ENCODE results near the gene SDK1.

SDK1 gene

GRCh38 chr7:3434611-3435010, 133.6 kb downstream of the SDK1 start:
- H2BK12ac ChIP-seq (ENCODE audit: low read length in 2 of 2): no peak overlapping the region
- H3K23ac ChIP-seq (ENCODE audit: low read length in 2 of 2): no peak overlapping the region
- H2AK5ac ChIP-seq (ENCODE audit: low read length, severe bottlenecking): no peak overlapping the region
- H3K9me3 ChIP-seq (ENCODE audit: control insufficient read depth, low read length): no peaks in the 10 kb centered on the region
- 86% methylated on average over 2 of the region's 4 CpGs for WGBS
- H3K27me3 ChIP-seq (ENCODE audit: control insufficient read depth in 1 of 2, insufficient read depth in 1 of 2, low read length in 2 of 2): no peaks in the 10 kb centered on the region
- H3K36me3 ChIP-seq (ENCODE audit: control insufficient read depth in 1 of 2, insufficient read depth in 2 of 2, low read depth in 1 of 2, low read length in 2 of 2): no peaks in the 10 kb centered on the region
- no peak overlapping the region for H3K4me3 ChIP-seq (ENCODE audit: insufficient read depth in 1 of 2, low read depth in 1 of 2, low read length in 2 of 2)
- DNase-seq: no peak
- no peak overlapping the region for H3K18ac ChIP-seq (ENCODE audit: low read depth in 1 of 2, low read length in 2 of 2)
- H2BK5ac ChIP-seq (ENCODE audit: low read depth, low read length, poor library complexity, severe bottlenecking): no peak overlapping the region
- H2AFZ ChIP-seq (ENCODE audit: low read depth, low read length): no peak overlapping the region
- no peak overlapping the region for H3K4ac ChIP-seq (ENCODE audit: low read depth in 1 of 2, low read length in 2 of 2)
- H2BK15ac ChIP-seq (ENCODE audit: low read depth, poor library complexity, severe bottlenecking): no peak overlapping the region
- no peak overlapping the region for H3K14ac ChIP-seq (ENCODE audit: low read length in 2 of 2)
- H3K79me1 ChIP-seq (replicated peaks; ENCODE audit: low read length, poor library complexity, severe bottlenecking): peaks cover 2% of the 10 kb centered on the region
- H3K4me1 ChIP-seq (ENCODE audit: control insufficient read depth, insufficient read depth, low read depth, low read length): peaks cover 12% of the 10 kb centered on the region
- no peak overlapping the region for H2BK120ac ChIP-seq (ENCODE audit: low read depth, low read length)
- H4K91ac ChIP-seq (ENCODE audit: low read length): no peak overlapping the region
- H3K9ac ChIP-seq (ENCODE audit: low read length): no peak overlapping the region
- no peak overlapping the region for H3K4me2 ChIP-seq (ENCODE audit: low read length, poor library complexity, severe bottlenecking)
- H4K8ac ChIP-seq (ENCODE audit: low read length): no peak overlapping the region
- H3K27ac ChIP-seq (ENCODE audit: low read length, poor library complexity, severe bottlenecking): no peak overlapping the region

GRCh38 chr7:3436112-3436511, 135.1 kb downstream of the SDK1 start:
- H3K23ac ChIP-seq (ENCODE audit: low read length in 2 of 2): no peak overlapping the region
- H3K9me3 ChIP-seq (ENCODE audit: control insufficient read depth, low read length): no peaks in the 10 kb centered on the region
- H3K4me2 ChIP-seq (ENCODE audit: low read length, poor library complexity, severe bottlenecking): no peak overlapping the region
- no peak for DNase-seq
- H3K4me3 ChIP-seq (ENCODE audit: insufficient read depth in 1 of 2, low read depth in 1 of 2, low read length in 2 of 2): no peak overlapping the region
- no peak overlapping the region for H2AK5ac ChIP-seq (ENCODE audit: low read length, severe bottlenecking)
- no peak overlapping the region for H3K9ac ChIP-seq (ENCODE audit: low read length)
- H3K36me3 ChIP-seq (ENCODE audit: control insufficient read depth in 1 of 2, insufficient read depth in 2 of 2, low read depth in 1 of 2, low read length in 2 of 2): no peaks in the 10 kb centered on the region
- no peak overlapping the region for H3K18ac ChIP-seq (ENCODE audit: low read depth in 1 of 2, low read length in 2 of 2)
- no peak overlapping the region for H2BK120ac ChIP-seq (ENCODE audit: low read depth, low read length)
- H2BK12ac ChIP-seq (ENCODE audit: low read length in 2 of 2): no peak overlapping the region
- no peak overlapping the region for H3K4ac ChIP-seq (ENCODE audit: low read depth in 1 of 2, low read length in 2 of 2)
- no peak overlapping the region for H3K27ac ChIP-seq (ENCODE audit: low read length, poor library complexity, severe bottlenecking)
- no peak overlapping the region for H3K14ac ChIP-seq (ENCODE audit: low read length in 2 of 2)
- H3K79me1 ChIP-seq (replicated peaks; ENCODE audit: low read length, poor library complexity, severe bottlenecking): peaks cover 7% of the 10 kb centered on the region
- WGBS: no CpG with 5 or more reads among the region's 2 CpGs
- H2AFZ ChIP-seq (ENCODE audit: low read depth, low read length): no peak overlapping the region
- H3K4me1 ChIP-seq (ENCODE audit: control insufficient read depth, insufficient read depth, low read depth, low read length): peaks cover 8% of the 10 kb centered on the region
- no peak overlapping the region for H4K91ac ChIP-seq (ENCODE audit: low read length)
- H3K27me3 ChIP-seq (ENCODE audit: control insufficient read depth in 1 of 2, insufficient read depth in 1 of 2, low read length in 2 of 2): no peaks in the 10 kb centered on the region
- no peak overlapping the region for H2BK5ac ChIP-seq (ENCODE audit: low read depth, low read length, poor library complexity, severe bottlenecking)
- no peak overlapping the region for H2BK15ac ChIP-seq (ENCODE audit: low read depth, poor library complexity, severe bottlenecking)
- no peak overlapping the region for H4K8ac ChIP-seq (ENCODE audit: low read length)

DNA sequence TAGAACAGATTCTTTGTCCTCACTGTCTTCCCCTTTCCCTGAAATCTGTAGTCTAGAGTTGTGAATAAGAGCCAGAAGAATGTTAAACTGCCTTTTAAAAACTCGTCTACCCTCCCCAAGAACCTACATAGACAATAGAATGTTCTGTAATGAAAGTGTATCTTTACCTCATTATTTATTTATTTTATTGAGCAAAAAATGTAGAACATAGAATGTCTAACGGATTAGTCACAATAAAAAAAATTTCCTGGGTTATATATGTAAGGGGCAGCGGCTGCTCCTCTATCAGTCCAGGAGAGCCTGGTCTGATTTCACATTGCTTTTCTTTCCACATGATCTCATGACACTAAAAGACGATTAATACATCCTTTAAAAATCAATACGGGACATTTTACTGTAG, 135.7 kb downstream of the SDK1 start:
- Histone ChIP-seq H4K91ac (ENCODE audit: low read length) (no peak overlapping the region), H3K4me3 (ENCODE audit: insufficient read depth in 1 of 2, low read depth in 1 of 2, low read length in 2 of 2) (no peak overlapping the region), H3K4me2 (ENCODE audit: low read length, poor library complexity, severe bottlenecking) (no peak overlapping the region), H3K23ac (ENCODE audit: low read length in 2 of 2) (no peak overlapping the region), H2BK5ac (ENCODE audit: low read depth, low read length, poor library complexity, severe bottlenecking) (no peak overlapping the region), H2BK15ac (ENCODE audit: low read depth, poor library complexity, severe bottlenecking) (no peak overlapping the region), H3K4ac (ENCODE audit: low read depth in 1 of 2, low read length in 2 of 2) (no peak overlapping the region), H3K9ac (ENCODE audit: low read length) (no peak overlapping the region), H3K18ac (ENCODE audit: low read depth in 1 of 2, low read length in 2 of 2) (no peak overlapping the region), H2BK12ac (ENCODE audit: low read length in 2 of 2) (no peak overlapping the region), H4K8ac (ENCODE audit: low read length) (no peak overlapping the region), H2BK120ac (ENCODE audit: low read depth, low read length) (no peak overlapping the region), H3K9me3 (ENCODE audit: control insufficient read depth, low read length) (no peaks in the 10 kb centered on the region), H3K14ac (ENCODE audit: low read length in 2 of 2) (no peak overlapping the region), H3K4me1 (ENCODE audit: control insufficient read depth, insufficient read depth, low read depth, low read length) (peaks cover 8% of the 10 kb centered on the region), H2AFZ (ENCODE audit: low read depth, low read length) (no peak overlapping the region), H3K27me3 (ENCODE audit: control insufficient read depth in 1 of 2, insufficient read depth in 1 of 2, low read length in 2 of 2) (no peaks in the 10 kb centered on the region), H3K36me3 (ENCODE audit: control insufficient read depth in 1 of 2, insufficient read depth in 2 of 2, low read depth in 1 of 2, low read length in 2 of 2) (no peaks in the 10 kb centered on the region), H3K79me1 (replicated peaks; ENCODE audit: low read length, poor library complexity, severe bottlenecking) (peaks cover 8% of the 10 kb centered on the region), H3K27ac (ENCODE audit: low read length, poor library complexity, severe bottlenecking) (peak overlapping the region; percentile 61), H2AK5ac (ENCODE audit: low read length, severe bottlenecking) (no peak overlapping the region)
- DNase-seq: peak; percentile 59
- 0% methylated on average over 2 of the region's 5 CpGs for WGBS

DNA sequence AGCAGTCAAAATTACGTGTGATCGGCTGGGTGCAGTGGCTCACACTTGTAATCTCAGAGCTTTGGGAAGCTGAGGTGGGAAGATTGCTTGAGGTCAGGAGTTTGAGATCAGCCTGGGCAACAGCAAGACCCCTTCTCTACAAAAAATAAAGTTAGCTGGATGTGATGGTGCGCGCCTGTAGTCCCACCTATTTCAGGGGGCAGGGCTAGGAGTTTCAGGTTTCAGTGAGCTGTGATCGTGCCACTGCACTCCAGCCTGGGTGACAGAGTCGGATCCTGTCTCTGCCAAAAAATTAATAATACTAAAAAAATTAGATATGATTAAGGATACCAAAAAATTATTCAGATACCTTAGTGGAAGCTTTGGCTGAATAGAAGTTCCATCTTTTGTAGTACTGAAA, 136.4 kb downstream of the SDK1 start:
- H3K4me2 ChIP-seq (ENCODE audit: low read length, poor library complexity, severe bottlenecking): peak overlapping the region; percentile 79
- no peak overlapping the region for H2AFZ ChIP-seq (ENCODE audit: low read depth, low read length)
- H3K36me3 ChIP-seq (ENCODE audit: control insufficient read depth in 1 of 2, insufficient read depth in 2 of 2, low read depth in 1 of 2, low read length in 2 of 2): no peaks in the 10 kb centered on the region
- peaks cover 8% of the 10 kb centered on the region for H3K4me1 ChIP-seq (ENCODE audit: control insufficient read depth, insufficient read depth, low read depth, low read length)
- peaks cover 10% of the 10 kb centered on the region for H3K79me1 ChIP-seq (replicated peaks; ENCODE audit: low read length, poor library complexity, severe bottlenecking)
- no peak overlapping the region for H2BK5ac ChIP-seq (ENCODE audit: low read depth, low read length, poor library complexity, severe bottlenecking)
- no peaks in the 10 kb centered on the region for H3K9me3 ChIP-seq (ENCODE audit: control insufficient read depth, low read length)
- no peak overlapping the region for H3K4ac ChIP-seq (ENCODE audit: low read depth in 1 of 2, low read length in 2 of 2)
- H4K91ac ChIP-seq (ENCODE audit: low read length): peak overlapping the region; percentile 36
- no peak overlapping the region for H3K4me3 ChIP-seq (ENCODE audit: insufficient read depth in 1 of 2, low read depth in 1 of 2, low read length in 2 of 2)
- no peak overlapping the region for H3K23ac ChIP-seq (ENCODE audit: low read length in 2 of 2)
- no peak overlapping the region for H2BK12ac ChIP-seq (ENCODE audit: low read length in 2 of 2)
- H3K27ac ChIP-seq (ENCODE audit: low read length, poor library complexity, severe bottlenecking): peak overlapping the region; percentile 61
- no peak for DNase-seq
- H2BK15ac ChIP-seq (ENCODE audit: low read depth, poor library complexity, severe bottlenecking): peak overlapping the region; percentile 50
- no peak overlapping the region for H3K14ac ChIP-seq (ENCODE audit: low read length in 2 of 2)
- no peaks in the 10 kb centered on the region for H3K27me3 ChIP-seq (ENCODE audit: control insufficient read depth in 1 of 2, insufficient read depth in 1 of 2, low read length in 2 of 2)
- H2BK120ac ChIP-seq (ENCODE audit: low read depth, low read length): peak overlapping the region; percentile 88
- H3K18ac ChIP-seq (ENCODE audit: low read depth in 1 of 2, low read length in 2 of 2): peak overlapping the region in 1 of 2 experiments; percentile 79
- H3K9ac ChIP-seq (ENCODE audit: low read length): no peak overlapping the region
- no peak overlapping the region for H2AK5ac ChIP-seq (ENCODE audit: low read length, severe bottlenecking)
- 96% methylated on average over 5 of the region's 6 CpGs for WGBS
- peak overlapping the region; percentile 75 for H4K8ac ChIP-seq (ENCODE audit: low read length)

Measured in mesenchymal stem cell (in vitro differentiated cells and primary cell).